Measurements from ENCODE around the gene CHD8. TPM values are rescaled to one million over a fixed set of nuclear protein-coding genes. Genes with fewer than 3 reads are reported as not detected.

The CHD8 gene
- total and polyA plus RNA-seq, 10 of the 15 experiments (the other 5 are each of a cell fraction or from before 2014, with no cell fraction given) = 20.2 to 79.5 (median 35.5) TPM

- TF ChIP-seq BCL11A (IDR thresholded peaks at IDR 0.05; ENCODE audit: low read depth, low read length) (peak; percentile 67; the same call in 1 of the 2 replicates), USF2 (IDR thresholded peaks at IDR 0.05; ENCODE audit: borderline replicate concordance, low read depth, low read length) (no peak), SIN3A (IDR thresholded peaks at IDR 0.05; ENCODE audit: low read depth, low read length) (no peak), HSF1 (IDR thresholded peaks at IDR 0.05; ENCODE audit: low read depth, low read length) (no peak), CUX1 (IDR thresholded peaks at IDR 0.05; ENCODE audit: insufficient replicate concordance, low read depth, low read length) (no peak), ZSCAN29 (IDR thresholded peaks at IDR 0.05) (no peak), ETV6 (conservative IDR thresholded peaks at IDR 0.05 in 1 of 2, IDR thresholded peaks at IDR 0.05 in 1 of 2; ENCODE audit: borderline replicate concordance in 1 of 2, low read depth in 1 of 2) (peak in 1 of 2 experiments; percentile 38; a peak in 1 of 4 replicates), CHD1 (IDR thresholded peaks at IDR 0.05; ENCODE audit: low read depth, low read length) (no peak)
- TF ChIP-seq, protein P1, sequence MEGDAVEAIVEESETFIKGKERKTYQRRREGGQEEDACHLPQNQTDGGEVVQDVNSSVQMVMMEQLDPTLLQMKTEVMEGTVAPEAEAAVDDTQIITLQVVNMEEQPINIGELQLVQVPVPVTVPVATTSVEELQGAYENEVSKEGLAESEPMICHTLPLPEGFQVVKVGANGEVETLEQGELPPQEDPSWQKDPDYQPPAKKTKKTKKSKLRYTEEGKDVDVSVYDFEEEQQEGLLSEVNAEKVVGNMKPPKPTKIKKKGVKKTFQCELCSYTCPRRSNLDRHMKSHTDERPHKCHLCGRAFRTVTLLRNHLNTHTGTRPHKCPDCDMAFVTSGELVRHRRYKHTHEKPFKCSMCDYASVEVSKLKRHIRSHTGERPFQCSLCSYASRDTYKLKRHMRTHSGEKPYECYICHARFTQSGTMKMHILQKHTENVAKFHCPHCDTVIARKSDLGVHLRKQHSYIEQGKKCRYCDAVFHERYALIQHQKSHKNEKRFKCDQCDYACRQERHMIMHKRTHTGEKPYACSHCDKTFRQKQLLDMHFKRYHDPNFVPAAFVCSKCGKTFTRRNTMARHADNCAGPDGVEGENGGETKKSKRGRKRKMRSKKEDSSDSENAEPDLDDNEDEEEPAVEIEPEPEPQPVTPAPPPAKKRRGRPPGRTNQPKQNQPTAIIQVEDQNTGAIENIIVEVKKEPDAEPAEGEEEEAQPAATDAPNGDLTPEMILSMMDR (IDR thresholded peaks at IDR 0.05 in 2 of 3, conservative IDR thresholded peaks at IDR 0.05 in 1 of 3; ENCODE audit: control insufficient read depth in 2 of 3, extremely low read depth in 1 of 3, insufficient read depth in 1 of 3, low read depth in 3 of 3, low read length in 3 of 3) = no peak
Observed at GRCh38 chr14:21414137-21414631, 41.7 kb downstream of the CHD8 start (continued).

Data from GM12878 (cell line).